Gastroesophageal sphincter (tissue), 3 donors: ENCODE data around the gene WDR33.

ENCODE experiments used
- POLR2A ChIP-seq, 2 donors: fragments of 450-650 bp; IDR thresholded peaks; one replicate each; pipeline ENCODE4 v1.6.1; 2017; ENCODE audit warnings: antibody characterized with exemption in 2 of 2, mild to moderate bottlenecking in 2 of 2, moderate library complexity in 1 of 2
- TF ChIP-seq, protein P1 (sequence below), 4 experiments: fragments of 200-600 bp in 2 of 4; fragments of 450-650 bp in 2 of 4; sonication (generic) in 1 of 4; IDR thresholded peaks; one replicate each; pipeline ENCODE4 v1.5.1; 2017 to 2019; ENCODE audit warnings: antibody characterized with exemption in 4 of 4, mild to moderate bottlenecking in 2 of 4, moderate library complexity in 2 of 4

DNA sequence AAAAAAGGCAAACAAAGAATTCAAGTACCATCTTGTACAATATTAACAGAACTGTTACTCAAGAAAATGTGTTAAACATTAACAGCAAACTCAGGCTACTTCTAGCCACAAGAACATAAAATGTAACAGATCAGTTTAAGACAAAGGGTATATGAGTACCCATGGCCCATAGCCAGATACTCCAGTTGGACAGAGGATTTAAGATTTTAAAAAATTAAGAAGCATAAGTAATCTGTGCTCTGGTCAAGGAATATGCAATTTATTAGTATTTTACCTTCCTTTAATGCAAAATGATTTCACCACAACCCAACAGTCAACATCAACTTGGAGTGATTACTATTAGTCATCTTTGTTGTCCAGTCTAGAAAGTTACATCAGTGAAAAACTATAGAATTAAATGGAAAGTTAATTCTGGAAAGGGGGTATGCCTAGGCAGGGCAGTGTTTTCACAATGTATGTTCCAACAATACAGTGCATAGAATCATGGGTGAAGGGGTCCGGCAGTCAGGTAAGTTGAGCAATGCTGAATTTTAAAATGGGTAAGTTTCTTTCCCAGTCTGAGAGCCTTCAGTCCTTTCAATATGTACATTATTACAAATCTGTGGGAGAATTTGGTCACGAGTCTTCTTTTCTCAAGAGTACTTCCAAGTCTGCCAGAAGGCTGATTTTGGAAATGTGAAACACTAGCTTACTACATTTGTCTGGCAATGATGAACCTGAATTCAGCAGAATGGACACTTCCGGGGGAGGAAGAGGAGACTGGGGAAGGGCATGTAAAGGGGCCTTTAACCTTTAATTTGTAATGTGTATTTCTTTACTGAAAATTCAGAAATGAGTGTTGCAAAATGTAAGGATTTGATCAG is 75.2 kb downstream of the WDR33 start:
- TF ChIP-seq, protein P1, sequence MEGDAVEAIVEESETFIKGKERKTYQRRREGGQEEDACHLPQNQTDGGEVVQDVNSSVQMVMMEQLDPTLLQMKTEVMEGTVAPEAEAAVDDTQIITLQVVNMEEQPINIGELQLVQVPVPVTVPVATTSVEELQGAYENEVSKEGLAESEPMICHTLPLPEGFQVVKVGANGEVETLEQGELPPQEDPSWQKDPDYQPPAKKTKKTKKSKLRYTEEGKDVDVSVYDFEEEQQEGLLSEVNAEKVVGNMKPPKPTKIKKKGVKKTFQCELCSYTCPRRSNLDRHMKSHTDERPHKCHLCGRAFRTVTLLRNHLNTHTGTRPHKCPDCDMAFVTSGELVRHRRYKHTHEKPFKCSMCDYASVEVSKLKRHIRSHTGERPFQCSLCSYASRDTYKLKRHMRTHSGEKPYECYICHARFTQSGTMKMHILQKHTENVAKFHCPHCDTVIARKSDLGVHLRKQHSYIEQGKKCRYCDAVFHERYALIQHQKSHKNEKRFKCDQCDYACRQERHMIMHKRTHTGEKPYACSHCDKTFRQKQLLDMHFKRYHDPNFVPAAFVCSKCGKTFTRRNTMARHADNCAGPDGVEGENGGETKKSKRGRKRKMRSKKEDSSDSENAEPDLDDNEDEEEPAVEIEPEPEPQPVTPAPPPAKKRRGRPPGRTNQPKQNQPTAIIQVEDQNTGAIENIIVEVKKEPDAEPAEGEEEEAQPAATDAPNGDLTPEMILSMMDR (IDR thresholded peaks at IDR 0.05), result no peak
- no peak for TF ChIP-seq POLR2A (IDR thresholded peaks at IDR 0.05)
